GM21529 (cell line): ENCODE data around the gene QRFP.

Experiments
- ATAC-seq: cut with Tn5 transposase; IDR thresholded peaks from one replicate; pipeline ENCODE4 v1.9.1; 2021; ENCODE audit not compliant: unreplicated experiment

Gene QRFP

GRCh38 chr9:130905902-130906734 is 9.5 kb upstream of the QRFP start:
- ATAC-seq = no peak

- no peak for ATAC-seq
Observed at GRCh38 chr9:130905125-130905901, 8.7 kb upstream of the QRFP start.

- no peak for ATAC-seq
Observed at GRCh38 chr9:130904070-130905044, 7.7 kb upstream of the QRFP start.

- ATAC-seq = no peak
Observed at GRCh38 chr9:130903194-130904069, 6.8 kb upstream of the QRFP start.

GRCh38 chr9:130902204-130903185 is 5.9 kb upstream of the QRFP start:
- ATAC-seq = no peak

- no peak for ATAC-seq
Observed at GRCh38 chr9:130901498-130902203, 5.0 kb upstream of the QRFP start.

- ATAC-seq = no peak
Observed at GRCh38 chr9:130900701-130901497, 4.3 kb upstream of the QRFP start.

- no peak for ATAC-seq
Observed at GRCh38 chr9:130899051-130899748, 2.6 kb upstream of the QRFP start.

- ATAC-seq = no peak
Observed at GRCh38 chr9:130898552-130898852, 1.9 kb upstream of the QRFP start.

GRCh38 chr9:130897848-130898551 is 1.4 kb upstream of the QRFP start:
- ATAC-seq = no peak

- ATAC-seq = no peak
Observed at GRCh38 chr9:130897105-130897751, 616 bp upstream of the QRFP start.

GRCh38 chr9:130895481-130896232 is 955 bp downstream of the QRFP start:
- ATAC-seq = no peak

GRCh38 chr9:130895038-130895437 is 1.6 kb downstream of the QRFP start:
- no peak for ATAC-seq

- no peak for ATAC-seq
Observed at GRCh38 chr9:130894546-130894945, 2.1 kb downstream of the QRFP start.
